ENCODE data around the gene SLC25A44. TPM values are rescaled to one million over a fixed set of nuclear protein-coding genes. Genes with fewer than 3 reads are reported as not detected.

The SLC25A44 gene
- total and polyA plus RNA-seq, 2 of the 8 experiments (the other 6 are each of a cell fraction or from before 2014, with no cell fraction given), result 23.4 to 32.1 TPM

- Histone ChIP-seq H3K14ac (ENCODE audit: insufficient read length) (no peak overlapping the region), H3K9me3 (ENCODE audit: insufficient read depth in 2 of 2, low read depth in 1 of 2, low read length in 1 of 2) (peaks cover 11 to 13% of the 10 kb centered on the region in 2 experiments), H3K27ac (ENCODE audit: low read depth, low read length) (no peak overlapping the region), H3K79me1 (ENCODE audit: low read depth, low read length) (peaks cover 12% of the 10 kb centered on the region), H3K18ac (ENCODE audit: extremely low read depth, low read length) (no peak overlapping the region), H3K27me3 (replicated peaks in 1 of 4; ENCODE audit: control insufficient read depth in 3 of 4, extremely low read depth in 1 of 4, insufficient read depth in 3 of 4, low read length in 3 of 4) (no peaks in the 10 kb centered on the region), H2BK120ac (replicated peaks; ENCODE audit: low read depth, low read length) (no peak overlapping the region), H3K79me2 (ENCODE audit: control insufficient read depth in 1 of 2, insufficient read depth in 2 of 2, low read length in 2 of 2) (peaks cover 7 to 22% of the 10 kb centered on the region in 2 experiments), H3K4me2 (ENCODE audit: insufficient read depth in 1 of 2, low read depth in 2 of 2, low read length in 2 of 2) (no peak overlapping the region), H4K8ac (ENCODE audit: extremely low read depth, insufficient read depth, low read length) (no peak overlapping the region), H3K4me1 (replicated peaks in 1 of 4; ENCODE audit: control insufficient read depth in 3 of 4, insufficient read depth in 4 of 4, low read length in 3 of 4) (peaks cover under 1 to 11% (median 4%) of the 10 kb centered on the region in 4 experiments; a peak in 5 of 7 replicates), H2AFZ (ENCODE audit: low read length) (no peak overlapping the region), H2AK5ac (ENCODE audit: low read depth, low read length) (no peak overlapping the region), H3K36me3 (ENCODE audit: control insufficient read depth in 2 of 4, insufficient read depth in 4 of 4, low read length in 3 of 4) (peaks cover 0 to 8% (median 1%) of the 10 kb centered on the region in 4 experiments; a peak in 4 of 8 replicates), H3K23ac (ENCODE audit: insufficient read length) (no peak overlapping the region), H2BK20ac (ENCODE audit: low read length) (no peak overlapping the region), H3K9ac (replicated peaks in 1 of 4; ENCODE audit: extremely low read depth in 1 of 4, low read depth in 3 of 4, low read length in 3 of 4) (no peak overlapping the region), H2BK12ac (ENCODE audit: low read depth, low read length) (no peak overlapping the region), H3K4me3 (ENCODE audit: extremely low read depth in 1 of 4, insufficient read depth in 2 of 4, low read depth in 3 of 4, low read length in 4 of 4) (no peak overlapping the region), H4K91ac (replicated peaks; ENCODE audit: insufficient read length, low read length) (no peak overlapping the region), H4K20me1 (replicated peaks in 1 of 2; ENCODE audit: control insufficient read depth in 1 of 2, insufficient read depth in 2 of 2, low read length in 2 of 2) (peaks cover 0 to 5% of the 10 kb centered on the region in 2 experiments), H3K56ac (replicated peaks; ENCODE audit: insufficient read length, low read depth, low read length) (no peak overlapping the region), H2BK5ac (ENCODE audit: low read depth, low read length) (no peak overlapping the region), H3K4ac (replicated peaks; ENCODE audit: insufficient read length, low read depth, low read length) (no peak overlapping the region), H3K23me2 (ENCODE audit: low read depth, low read length) (peaks cover 6% of the 10 kb centered on the region; the same call in 1 of the 2 replicates), H2BK15ac (ENCODE audit: low read length) (no peak overlapping the region), H4K5ac (ENCODE audit: insufficient read length, low read depth, low read length) (no peak overlapping the region)
- DNase-seq (ENCODE audit: low read depth in 1 of 2, low spot score in 2 of 2) (no peak), FAIRE-seq (no peak)
- CTCF ChIA-PET (ENCODE audit: partially characterized antibody), result interaction anchor here (0.6 to 5.1 kb wide), 7 partner anchors 8 to 102 kb away, joined by 3 to 27 read pairs (median 3); no protein-coding TSS in a partner anchor
- POLR2A ChIA-PET (ENCODE audit: partially characterized antibody), result interaction anchor here (0.8 to 4.1 kb wide), 4 partner anchors 11 to 41 kb away, joined by 3 to 27 read pairs (median 12); partner anchors contain the start of gene PMF1
- 96% methylated on average over 4 of the region's 4 CpGs; no CpG with 5 or more reads in 1 of the 2 experiments for whole genome bisulfite sequencing, 2 experiments (ENCODE audit: extremely low coverage in 1 of 2, insufficient coverage in 1 of 2, insufficient read length in 1 of 2, insufficient replicate concordance in 2 of 2, low coverage in 1 of 2, low lambda C conversion rate in 2 of 2, missing lambda C conversion rate in 1 of 2)
- no peak for TF ChIP-seq POU5F1 (IDR thresholded peaks at IDR 0.05; ENCODE audit: low read depth, low read length)
- no peak for TF ChIP-seq JUND (IDR thresholded peaks at IDR 0.05; ENCODE audit: low read length)
- TF ChIP-seq TAF1 (IDR thresholded peaks at IDR 0.05; ENCODE audit: low read depth, low read length), result no peak
- TF ChIP-seq CTBP2 (IDR thresholded peaks at IDR 0.05; ENCODE audit: borderline replicate concordance, insufficient read depth, insufficient read length, low read length), result no peak
- no peak for TF ChIP-seq KDM5A (IDR thresholded peaks at IDR 0.05; ENCODE audit: low read length)
- TF ChIP-seq, protein P1, sequence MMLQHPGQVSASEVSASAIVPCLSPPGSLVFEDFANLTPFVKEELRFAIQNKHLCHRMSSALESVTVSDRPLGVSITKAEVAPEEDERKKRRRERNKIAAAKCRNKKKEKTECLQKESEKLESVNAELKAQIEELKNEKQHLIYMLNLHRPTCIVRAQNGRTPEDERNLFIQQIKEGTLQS (IDR thresholded peaks at IDR 0.05; ENCODE audit: insufficient read depth, low read depth, low read length), result no peak
- TF ChIP-seq, protein P2, sequence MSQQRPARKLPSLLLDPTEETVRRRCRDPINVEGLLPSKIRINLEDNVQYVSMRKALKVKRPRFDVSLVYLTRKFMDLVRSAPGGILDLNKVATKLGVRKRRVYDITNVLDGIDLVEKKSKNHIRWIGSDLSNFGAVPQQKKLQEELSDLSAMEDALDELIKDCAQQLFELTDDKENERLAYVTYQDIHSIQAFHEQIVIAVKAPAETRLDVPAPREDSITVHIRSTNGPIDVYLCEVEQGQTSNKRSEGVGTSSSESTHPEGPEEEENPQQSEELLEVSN (IDR thresholded peaks at IDR 0.05), result no peak
- no peak for TF ChIP-seq YY1 (IDR thresholded peaks at IDR 0.05; ENCODE audit: low read depth, low read length)
- TF ChIP-seq SIX5 (IDR thresholded peaks at IDR 0.05; ENCODE audit: low read depth, low read length), result no peak
- no peak for TF ChIP-seq BACH1 (IDR thresholded peaks at IDR 0.05; ENCODE audit: low read length)
Observed at GRCh38 chr1:156191292-156191964, 2.5 kb upstream of the SLC25A44 start.
